ENCODE data around the gene LACTBL1.

LACTBL1 gene

DNA sequence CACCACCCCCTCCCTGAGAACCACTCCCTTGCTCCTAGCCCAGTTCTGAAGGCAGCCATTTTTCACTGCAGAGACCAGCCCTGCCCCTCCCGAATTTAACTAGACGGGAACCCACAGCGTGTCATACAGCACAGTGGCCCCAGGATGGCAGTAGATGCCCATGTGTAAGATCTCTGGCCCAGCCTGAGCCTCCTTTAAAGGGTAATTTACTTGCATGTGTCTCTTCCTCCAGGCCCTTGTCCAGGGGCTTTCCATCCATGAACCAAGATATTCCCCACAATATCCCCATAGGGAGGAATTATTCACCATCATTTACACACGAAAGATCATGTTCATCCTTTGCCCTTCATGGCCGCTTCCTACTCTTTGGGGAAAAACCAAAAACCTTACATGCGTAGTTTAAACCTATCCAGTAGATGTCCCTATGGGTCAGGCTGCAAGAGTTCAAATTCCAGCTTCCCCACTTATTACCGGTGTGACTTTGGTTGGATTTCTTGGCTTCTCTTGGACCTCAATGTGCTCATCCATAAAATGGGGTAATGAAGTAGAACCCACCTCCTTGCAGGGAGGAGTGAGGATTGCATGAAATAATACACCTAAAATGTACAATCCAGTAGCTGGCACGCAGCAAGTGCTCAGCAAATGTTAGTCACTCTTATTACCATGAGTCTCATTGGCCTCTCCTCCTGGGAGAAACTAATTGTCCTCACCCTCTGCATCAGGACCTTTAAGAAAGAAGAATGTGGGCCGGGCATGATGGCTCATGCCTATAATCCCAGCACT, 4.0 kb upstream of the LACTBL1 start:
- no peak overlapping the region for H3K4me3 ChIP-seq (IDR thresholded peaks at IDR 0.05; ENCODE audit: insufficient read depth, low read depth, low read length)
- TF ChIP-seq, protein P1, sequence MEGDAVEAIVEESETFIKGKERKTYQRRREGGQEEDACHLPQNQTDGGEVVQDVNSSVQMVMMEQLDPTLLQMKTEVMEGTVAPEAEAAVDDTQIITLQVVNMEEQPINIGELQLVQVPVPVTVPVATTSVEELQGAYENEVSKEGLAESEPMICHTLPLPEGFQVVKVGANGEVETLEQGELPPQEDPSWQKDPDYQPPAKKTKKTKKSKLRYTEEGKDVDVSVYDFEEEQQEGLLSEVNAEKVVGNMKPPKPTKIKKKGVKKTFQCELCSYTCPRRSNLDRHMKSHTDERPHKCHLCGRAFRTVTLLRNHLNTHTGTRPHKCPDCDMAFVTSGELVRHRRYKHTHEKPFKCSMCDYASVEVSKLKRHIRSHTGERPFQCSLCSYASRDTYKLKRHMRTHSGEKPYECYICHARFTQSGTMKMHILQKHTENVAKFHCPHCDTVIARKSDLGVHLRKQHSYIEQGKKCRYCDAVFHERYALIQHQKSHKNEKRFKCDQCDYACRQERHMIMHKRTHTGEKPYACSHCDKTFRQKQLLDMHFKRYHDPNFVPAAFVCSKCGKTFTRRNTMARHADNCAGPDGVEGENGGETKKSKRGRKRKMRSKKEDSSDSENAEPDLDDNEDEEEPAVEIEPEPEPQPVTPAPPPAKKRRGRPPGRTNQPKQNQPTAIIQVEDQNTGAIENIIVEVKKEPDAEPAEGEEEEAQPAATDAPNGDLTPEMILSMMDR (conservative IDR thresholded peaks at IDR 0.05; ENCODE audit: low read depth, low read length): peak; percentile 79
- peak overlapping the region; percentile 94 for H2AFZ ChIP-seq (ENCODE audit: low read depth)
- H3K4me2 ChIP-seq: 0 out of 2 replicates have a peak overlapping the region, but pooled peaks have one; percentile 24
- no peaks in the 10 kb centered on the region for H3K79me2 ChIP-seq (ENCODE audit: insufficient read depth, low read depth)
- H3K36me3 ChIP-seq (ENCODE audit: insufficient read depth): no peaks in the 10 kb centered on the region
- H3K4me1 ChIP-seq (ENCODE audit: low read depth, poor library complexity, severe bottlenecking): peaks cover 6% of the 10 kb centered on the region
- H3K9ac ChIP-seq: peak overlapping the region; percentile 20; the same call in 1 of the 2 replicates
- H3K27me3 ChIP-seq (ENCODE audit: insufficient read depth, low read depth): no peaks in the 10 kb centered on the region
- no peak overlapping the region for H3K27ac ChIP-seq
- H4K20me1 ChIP-seq (ENCODE audit: insufficient read depth): no peaks in the 10 kb centered on the region

DNA sequence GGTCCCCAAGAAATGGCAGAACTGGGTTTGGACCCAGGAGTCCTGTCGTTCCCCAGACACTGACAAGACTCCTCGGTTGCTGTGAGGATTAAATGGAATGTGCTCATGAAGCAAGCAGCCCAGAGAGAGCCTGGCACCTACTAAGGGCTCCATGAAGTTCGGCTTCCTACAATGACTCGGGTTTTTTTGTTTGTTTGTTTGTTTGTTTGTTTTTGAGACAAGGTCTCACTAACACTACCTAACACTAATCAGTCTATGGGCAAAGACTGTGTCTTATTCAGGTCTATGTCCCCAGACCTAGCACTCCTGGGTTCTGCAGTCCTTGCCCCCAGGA, 3.4 kb upstream of the LACTBL1 start:
- Histone ChIP-seq H3K4me2 (0 out of 2 replicates have a peak overlapping the region, but pooled peaks have one; percentile 24), H4K20me1 (ENCODE audit: insufficient read depth) (no peaks in the 10 kb centered on the region), H3K36me3 (ENCODE audit: insufficient read depth) (no peaks in the 10 kb centered on the region), H3K9ac (peak overlapping the region; percentile 20; the same call in 1 of the 2 replicates), H2AFZ (ENCODE audit: low read depth) (peak overlapping the region; percentile 94), H3K4me1 (ENCODE audit: low read depth, poor library complexity, severe bottlenecking) (peaks cover 6% of the 10 kb centered on the region), H3K27ac (no peak overlapping the region), H3K27me3 (ENCODE audit: insufficient read depth, low read depth) (no peaks in the 10 kb centered on the region), H3K4me3 (IDR thresholded peaks at IDR 0.05; ENCODE audit: insufficient read depth, low read depth, low read length) (no peak overlapping the region), H3K79me2 (ENCODE audit: insufficient read depth, low read depth) (no peaks in the 10 kb centered on the region)
- TF ChIP-seq, protein P1 (conservative IDR thresholded peaks at IDR 0.05; ENCODE audit: low read depth, low read length): no peak

DNA sequence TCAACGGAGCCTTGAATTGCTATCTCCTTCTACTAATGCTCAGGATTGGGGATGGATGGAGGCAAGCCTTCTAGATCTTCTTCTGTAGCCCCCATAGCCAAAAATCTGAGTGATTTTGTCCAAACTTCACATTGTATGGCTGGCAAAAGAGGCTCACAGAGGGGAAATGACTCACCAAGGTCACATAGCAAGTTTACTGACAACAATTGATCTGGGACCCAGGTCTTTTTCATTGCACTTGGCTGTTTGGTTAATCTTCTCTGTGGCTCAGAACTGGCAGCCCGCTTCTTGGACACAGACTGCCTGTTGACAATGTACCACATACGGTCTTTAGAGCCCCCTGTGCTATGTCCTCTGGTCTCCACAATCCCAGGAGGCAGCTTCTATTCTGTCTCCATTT, 3.0 kb upstream of the LACTBL1 start:
- Histone ChIP-seq H4K20me1 (ENCODE audit: insufficient read depth) (no peaks in the 10 kb centered on the region), H3K4me1 (ENCODE audit: low read depth, poor library complexity, severe bottlenecking) (peaks cover 6% of the 10 kb centered on the region), H3K27me3 (ENCODE audit: insufficient read depth, low read depth) (no peaks in the 10 kb centered on the region), H3K4me3 (IDR thresholded peaks at IDR 0.05; ENCODE audit: insufficient read depth, low read depth, low read length) (no peak overlapping the region), H3K4me2 (0 out of 2 replicates have a peak overlapping the region, but pooled peaks have one; percentile 24), H2AFZ (ENCODE audit: low read depth) (peak overlapping the region; percentile 94), H3K9ac (no peak overlapping the region; the same call in 1 of the 2 replicates), H3K36me3 (ENCODE audit: insufficient read depth) (no peaks in the 10 kb centered on the region), H3K27ac (no peak overlapping the region), H3K79me2 (ENCODE audit: insufficient read depth, low read depth) (no peaks in the 10 kb centered on the region)
- TF ChIP-seq, protein P1 (conservative IDR thresholded peaks at IDR 0.05; ENCODE audit: low read depth, low read length): no peak

GRCh38 chr1:22971611-22972405, 858 bp downstream of the LACTBL1 start:
- Histone ChIP-seq H3K79me2 (ENCODE audit: insufficient read depth, low read depth) (no peaks in the 10 kb centered on the region), H3K4me1 (ENCODE audit: low read depth, poor library complexity, severe bottlenecking) (peaks cover 6% of the 10 kb centered on the region), H3K36me3 (ENCODE audit: insufficient read depth) (no peaks in the 10 kb centered on the region), H3K27ac (no peak overlapping the region), H3K4me2 (no peak overlapping the region), H4K20me1 (ENCODE audit: insufficient read depth) (no peaks in the 10 kb centered on the region), H3K9ac (no peak overlapping the region), H3K4me3 (IDR thresholded peaks at IDR 0.05; ENCODE audit: insufficient read depth, low read depth, low read length) (no peak overlapping the region), H2AFZ (ENCODE audit: low read depth) (no peak overlapping the region), H3K27me3 (ENCODE audit: insufficient read depth, low read depth) (no peaks in the 10 kb centered on the region)
- TF ChIP-seq, protein P1 (conservative IDR thresholded peaks at IDR 0.05; ENCODE audit: low read depth, low read length): no peak
